ENCODE data around the gene RAB38.

DNA sequence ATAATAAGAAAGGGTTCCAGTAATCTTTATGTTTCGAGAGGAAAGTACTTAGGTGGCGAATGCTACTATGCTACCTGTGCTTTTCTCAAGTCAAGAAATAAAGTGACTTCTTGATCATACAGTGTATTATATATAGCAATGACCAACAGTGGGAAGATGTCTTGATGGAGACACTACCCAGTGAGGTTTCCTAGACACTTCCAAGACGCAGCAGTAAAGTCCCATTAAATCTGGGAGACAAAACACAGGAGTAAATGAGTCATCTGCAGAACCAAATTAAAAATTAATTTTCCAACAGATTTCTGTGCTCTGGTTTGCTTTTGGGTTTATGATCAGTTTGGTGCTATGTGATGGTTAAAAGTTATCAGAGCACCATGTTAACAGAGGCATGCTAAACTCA, 29.1 kb upstream of the RAB38 start:
- no peak for TF ChIP-seq TAF1 (IDR thresholded peaks at IDR 0.05; ENCODE audit: borderline replicate concordance, low read depth, low read length)
- TF ChIP-seq POLR2A (IDR thresholded peaks at IDR 0.05; ENCODE audit: low read depth, low read length): no peak
- TF ChIP-seq POLR2AphosphoS5 (IDR thresholded peaks at IDR 0.05; ENCODE audit: low read depth, low read length): no peak
